Choroid plexus epithelial cell (primary cell): ENCODE data around the gene HTR2A.

ENCODE experiments used
- DNase-seq: peaks from one replicate; pipeline ENCODE4 v3.0.0-alpha.2; 2010; ENCODE audit warnings: low read depth
- H3K4me3 ChIP-seq: 2 replicates; pipeline ENCODE4 v1.5.1; 2011; ENCODE audit warnings: low read depth, mild to moderate bottlenecking, control low read depth, low read length, moderate library complexity
- CTCF ChIP-seq: conservative IDR thresholded peaks from 2 replicates; pipeline ENCODE4 v1.5.1; 2011; ENCODE audit warnings: low read depth, mild to moderate bottlenecking, control low read depth, inconsistent platforms, low read length, moderate library complexity

Gene HTR2A

DNA sequence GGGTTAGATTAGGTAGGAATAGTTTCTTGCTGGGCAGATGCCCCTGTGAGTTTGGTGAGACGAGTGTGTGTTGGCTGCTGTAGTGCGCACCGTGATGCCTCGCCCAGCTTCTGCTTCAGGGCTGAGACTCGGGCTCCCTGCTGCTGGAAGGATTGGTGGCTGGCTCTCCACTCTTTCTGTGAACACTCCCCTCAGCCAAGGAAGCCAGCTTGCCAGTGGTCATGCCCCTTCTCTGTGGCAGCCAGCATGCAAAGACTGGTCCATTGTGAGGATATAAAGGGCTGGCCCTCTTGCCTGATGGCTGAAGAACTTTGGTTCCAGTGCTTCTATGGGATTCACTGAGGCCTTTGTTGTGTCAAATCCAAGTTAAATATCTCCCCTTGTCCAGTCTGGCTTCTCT, 2.9 kb upstream of the HTR2A start:
- no peak for DNase-seq
- no peak for TF ChIP-seq CTCF
- H3K4me3 ChIP-seq, result no peak overlapping the region

DNA sequence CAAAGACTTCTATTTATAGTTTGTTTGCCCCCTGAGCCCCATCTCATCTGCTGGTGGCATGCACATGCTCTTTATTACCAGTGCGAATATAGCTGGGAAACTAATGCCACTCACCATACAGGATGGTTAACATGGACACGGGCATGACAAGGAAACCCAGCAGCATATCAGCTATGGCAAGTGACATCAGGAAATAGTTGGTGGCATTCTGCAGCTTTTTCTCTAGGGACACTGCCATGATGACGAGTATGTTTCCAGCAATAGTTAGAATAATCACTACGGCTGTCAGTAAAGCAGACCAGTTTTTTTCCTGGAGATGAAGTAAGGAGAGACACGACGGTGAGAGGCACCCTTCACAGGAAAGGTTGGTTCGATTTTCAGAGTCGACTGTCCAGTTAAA, 1.5 kb downstream of the HTR2A start:
- TF ChIP-seq CTCF, result no peak
- no peak for DNase-seq
- no peak overlapping the region for H3K4me3 ChIP-seq

DNA sequence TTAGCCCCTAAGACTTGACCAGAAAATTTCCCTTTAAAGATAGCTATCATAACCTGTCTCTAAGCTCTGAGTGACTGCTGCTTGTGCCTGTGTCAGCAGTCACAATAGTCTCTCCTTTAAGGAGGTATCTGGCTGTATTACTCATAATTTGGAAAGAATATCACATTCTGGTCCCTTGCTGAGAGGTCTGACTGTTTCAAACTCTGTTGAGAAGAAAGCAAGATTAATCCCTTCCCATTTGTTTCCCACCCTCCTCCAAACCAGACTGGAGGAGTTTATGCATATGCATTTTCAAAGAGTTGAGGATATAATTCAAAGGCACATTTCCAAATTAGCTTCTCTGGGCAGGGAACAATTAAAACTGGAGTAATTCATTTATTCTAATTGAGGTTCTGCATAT, 2.3 kb downstream of the HTR2A start:
- no peak for TF ChIP-seq CTCF
- H3K4me3 ChIP-seq, result peak overlapping the region; percentile 77
- no peak for DNase-seq

GRCh38 chr13:46893798-46894560, 2.9 kb downstream of the HTR2A start:
- DNase-seq, result peak; percentile 66
- peak; percentile 82 for TF ChIP-seq CTCF
- peak overlapping the region; percentile 77 for H3K4me3 ChIP-seq

DNA sequence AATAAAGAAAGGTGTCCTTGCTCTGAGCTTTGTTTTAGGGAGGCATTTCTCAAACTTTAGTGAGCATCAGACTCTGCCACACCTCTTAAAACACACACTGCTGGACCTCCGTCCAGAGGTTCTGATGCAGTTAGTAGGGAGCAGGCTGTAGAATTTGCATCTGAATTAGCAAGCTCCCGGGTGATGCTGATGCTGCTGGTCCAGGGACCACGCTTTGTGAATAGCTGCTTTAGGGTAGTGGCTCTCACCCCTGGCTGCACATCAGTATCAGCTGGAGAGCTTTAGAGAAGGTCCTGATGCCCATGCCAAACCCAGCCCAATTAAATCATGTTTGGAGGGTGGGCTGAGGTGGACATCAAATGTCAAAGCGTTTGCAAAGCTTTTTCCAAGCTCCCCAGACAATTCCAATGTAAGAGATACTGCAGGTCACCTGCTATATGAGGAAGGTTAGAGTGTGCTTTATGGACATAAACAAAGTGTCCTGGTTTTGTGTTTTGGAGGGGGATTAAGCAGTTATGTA, 3.6 kb downstream of the HTR2A start:
- DNase-seq, result no peak
- TF ChIP-seq CTCF, result no peak
- peak overlapping the region; percentile 77 for H3K4me3 ChIP-seq

DNA sequence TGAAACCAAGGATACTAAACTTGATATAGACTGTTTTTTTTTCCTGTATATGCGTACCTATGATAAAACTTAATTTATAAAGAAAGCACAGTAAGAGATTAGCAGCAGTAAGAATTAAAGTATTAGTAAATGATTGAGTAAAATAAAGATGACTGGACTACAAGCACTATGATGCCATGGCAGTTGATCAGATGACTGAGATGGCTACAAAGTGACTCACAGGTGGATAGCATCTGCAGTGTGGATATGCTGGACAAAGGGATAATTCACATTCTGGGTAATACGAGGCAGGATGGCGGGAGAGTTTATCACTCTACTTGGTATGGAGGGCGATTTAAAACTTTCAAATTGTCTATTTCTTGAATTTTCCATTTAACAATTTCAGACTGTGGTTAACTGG, 11.8 kb downstream of the HTR2A start:
- H3K4me3 ChIP-seq, result no peak overlapping the region
- no peak for DNase-seq
- TF ChIP-seq CTCF, result no peak

DNA sequence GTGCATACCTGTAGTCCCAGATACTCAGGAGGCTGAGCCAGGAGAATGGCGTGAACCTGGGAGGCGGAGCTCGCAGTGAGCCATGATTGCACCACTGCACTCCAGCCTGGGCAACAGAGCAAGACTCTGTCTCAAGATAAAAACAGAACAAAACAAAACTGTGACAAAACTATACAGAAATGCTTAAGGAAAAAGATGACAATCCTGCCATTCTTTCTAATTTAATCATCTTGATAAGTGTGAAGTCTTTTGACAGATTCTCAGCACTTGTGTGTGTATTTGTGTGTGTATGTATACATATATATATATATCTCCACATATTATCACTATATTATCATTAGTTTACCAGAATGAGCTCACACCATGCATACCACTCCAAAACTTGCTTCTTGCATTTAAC, 12.3 kb downstream of the HTR2A start:
- DNase-seq, result no peak
- TF ChIP-seq CTCF, result no peak
- no peak overlapping the region for H3K4me3 ChIP-seq
